Measurements from ENCODE around the gene EXOC6B.

The EXOC6B gene

DNA sequence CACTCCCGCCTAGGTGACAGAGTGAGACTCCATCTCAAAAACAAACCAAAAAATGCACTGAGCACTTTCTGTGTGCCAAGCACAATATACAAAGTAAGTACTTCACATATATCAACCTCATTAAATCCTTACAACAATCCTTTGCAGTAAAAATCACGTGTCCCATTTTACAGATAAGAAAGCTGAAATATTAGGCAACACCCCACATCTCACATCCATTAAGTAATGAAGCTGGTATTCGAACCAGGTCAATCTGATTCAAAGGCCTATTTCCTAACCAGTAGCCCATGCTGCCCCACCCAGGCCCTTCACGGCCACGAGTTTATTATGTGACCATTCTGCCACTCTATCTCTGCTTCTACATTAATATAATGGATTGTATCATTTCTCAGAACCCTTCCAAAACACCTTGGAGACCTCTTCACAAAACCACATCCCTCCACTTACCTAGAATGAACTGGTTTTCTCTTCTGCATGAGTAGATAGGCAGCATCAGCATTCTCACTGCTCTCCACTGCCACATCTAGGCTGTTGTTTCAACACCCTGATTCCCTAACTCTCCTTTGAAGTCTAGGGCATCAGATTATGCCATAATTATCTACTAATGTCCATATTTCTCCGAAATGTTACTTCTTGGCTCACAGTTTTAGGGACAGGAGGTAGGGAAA is 3.1 kb upstream of the EXOC6B start:
- DNase-seq = no peak

- no peak for DNase-seq
These were observed 2.3 kb upstream of the EXOC6B start for GRCh38 chr2:72827966-72828646.

DNA sequence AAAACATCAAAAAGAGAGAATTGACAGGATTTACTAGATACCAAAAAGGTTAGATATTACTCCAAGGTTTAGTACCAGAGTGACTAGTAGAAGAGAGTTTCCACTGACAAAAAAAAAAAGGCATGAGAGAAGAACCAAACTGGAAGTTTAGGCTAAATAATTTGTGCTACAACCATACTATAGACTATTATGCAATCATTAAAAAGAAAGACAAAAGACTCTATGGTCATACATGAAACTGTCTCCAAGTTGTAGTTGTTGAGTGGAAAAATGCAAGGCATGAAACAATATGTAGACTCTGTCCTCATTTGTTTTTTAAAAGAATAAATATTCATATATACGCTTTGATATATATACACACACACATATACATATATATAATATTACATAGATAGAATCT is 1.7 kb upstream of the EXOC6B start:
- no peak for DNase-seq

DNA sequence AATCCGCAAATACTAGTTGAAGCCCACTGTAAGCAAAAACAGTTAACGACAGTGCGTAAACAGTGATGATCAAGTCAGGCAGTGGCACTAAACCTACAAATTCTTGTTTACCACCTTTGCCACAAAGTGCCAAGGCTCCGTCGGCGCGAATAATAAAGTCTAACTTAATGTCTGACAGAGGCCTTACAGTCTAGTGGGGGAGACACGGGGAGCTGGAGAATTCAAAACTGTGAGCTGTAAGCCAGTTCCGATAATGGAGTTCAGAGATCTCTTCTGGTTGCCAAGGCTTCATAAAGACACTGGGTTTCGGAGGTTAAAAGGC is 284 bp upstream of the EXOC6B start:
- no peak for DNase-seq

DNA sequence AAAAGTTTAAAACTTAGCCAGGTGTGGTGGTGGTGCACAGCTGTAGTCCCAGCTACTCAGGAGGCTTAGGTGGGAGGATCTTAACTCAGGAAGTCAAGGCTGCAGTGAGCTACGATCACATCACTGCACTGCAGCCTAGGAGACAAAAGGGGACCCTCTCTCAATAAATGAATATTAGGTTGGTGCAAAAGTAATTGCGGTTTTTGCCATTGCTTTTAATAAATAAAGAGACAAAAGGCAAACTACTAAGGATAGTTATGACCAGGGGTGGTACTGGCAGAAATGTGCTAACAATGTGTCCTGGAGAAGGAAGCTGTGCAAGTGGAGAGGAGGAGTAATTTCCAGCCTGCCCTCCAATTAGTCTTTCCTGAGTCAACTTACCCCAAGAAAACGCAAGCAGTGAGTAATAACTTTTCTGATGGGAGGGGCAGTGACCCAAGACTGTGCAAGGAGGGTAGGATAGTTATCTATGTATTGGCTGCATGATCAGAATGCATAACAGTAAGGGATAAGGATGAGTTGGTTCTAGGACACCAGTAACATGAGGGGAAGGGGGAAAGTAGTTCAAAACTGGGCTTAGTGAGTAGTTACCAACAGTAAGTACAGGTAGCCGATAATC is 1.5 kb downstream of the EXOC6B start:
- DNase-seq = no peak

GRCh38 chr2:72822794-72823193 is 3.0 kb downstream of the EXOC6B start:
- no peak for DNase-seq

DNA sequence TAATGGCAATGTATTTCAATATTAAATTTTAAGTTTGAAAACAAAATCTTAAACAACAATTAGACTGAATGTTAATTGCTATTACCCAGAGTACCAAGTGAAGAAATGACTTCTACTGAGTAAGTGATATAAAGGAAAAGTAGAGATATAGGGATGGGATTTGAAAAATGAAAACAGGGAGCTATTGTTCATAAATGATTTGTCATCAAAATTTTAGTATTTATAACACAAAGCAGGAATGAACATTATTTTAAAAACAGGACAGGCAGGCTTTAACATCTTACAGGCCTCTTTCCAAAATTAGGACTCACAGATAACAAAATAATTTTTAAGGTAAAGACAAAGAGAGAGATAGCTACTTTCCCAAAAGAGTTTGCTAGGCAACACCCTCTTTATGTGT is 3.9 kb downstream of the EXOC6B start:
- no peak for DNase-seq

- no peak for DNase-seq
These were observed 4.7 kb downstream of the EXOC6B start for GRCh38 chr2:72821118-72821517.

- no peak for DNase-seq
These were observed 6.3 kb downstream of the EXOC6B start for GRCh38 chr2:72819501-72819900.

DNA sequence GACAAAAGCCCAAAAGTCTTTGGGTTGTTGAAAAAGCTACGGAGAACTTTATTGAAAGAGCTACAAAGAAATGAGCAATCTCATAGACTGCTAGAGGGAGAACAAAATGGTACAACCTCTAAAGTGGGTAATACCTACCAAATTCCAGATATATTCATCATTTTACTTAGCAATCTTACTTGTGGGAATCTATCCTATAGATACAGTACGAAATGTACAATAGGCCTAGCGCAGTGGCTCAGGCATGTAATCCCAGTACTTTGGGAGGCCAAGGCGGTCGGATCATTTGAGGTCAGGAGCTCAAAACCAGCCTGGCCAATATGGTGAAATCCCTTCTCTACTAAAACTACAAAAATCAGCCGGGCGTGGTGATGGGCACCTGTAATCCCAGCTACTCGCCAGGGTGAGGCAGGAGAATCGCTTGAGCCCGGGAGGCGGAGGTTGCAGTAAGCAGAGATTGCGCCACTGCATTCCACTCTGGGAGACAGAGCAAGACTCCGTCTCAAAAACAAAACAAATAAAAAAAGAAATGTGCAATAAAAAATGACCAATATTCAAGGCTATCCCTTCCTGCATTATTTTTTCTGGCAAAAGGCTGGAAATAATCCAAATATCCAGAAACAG is 10.1 kb downstream of the EXOC6B start:
- no peak for DNase-seq

DNA sequence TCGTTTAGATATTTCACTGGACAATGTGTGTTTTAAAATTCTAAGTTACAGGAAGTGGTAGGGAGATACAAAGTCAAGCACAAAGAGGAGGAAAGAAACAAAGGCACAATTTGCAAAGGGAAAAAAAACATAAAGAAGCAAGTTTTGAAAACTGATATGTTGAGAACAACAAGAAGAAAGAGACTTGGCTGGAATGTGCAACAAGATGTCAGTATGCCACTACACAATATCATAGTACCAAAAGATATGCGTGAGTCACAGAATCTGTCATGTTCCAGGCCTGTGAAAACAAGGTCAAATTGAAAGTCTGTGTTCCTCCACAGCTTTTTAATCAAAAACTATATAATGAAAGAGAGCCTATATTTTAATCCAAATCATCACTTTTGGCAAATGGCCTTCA is 12.0 kb downstream of the EXOC6B start:
- DNase-seq = no peak

DNA sequence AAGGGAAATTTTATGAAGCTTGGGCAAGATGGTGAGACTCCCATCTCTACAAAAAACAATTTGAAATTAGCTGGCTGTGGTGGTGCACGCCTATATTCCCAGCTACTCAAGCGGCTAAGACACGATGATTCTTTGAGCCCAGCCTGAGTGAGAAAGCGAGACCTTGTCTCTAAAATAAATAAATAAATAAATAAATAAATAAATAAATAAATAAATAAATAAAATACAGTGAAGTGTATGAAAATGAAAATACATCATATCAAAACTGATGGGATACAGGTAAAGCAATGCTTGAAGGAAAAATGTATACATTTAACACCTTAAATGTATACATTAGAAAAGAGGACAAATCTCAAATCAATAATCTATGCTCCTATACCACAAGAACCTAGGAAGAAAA is 15.7 kb downstream of the EXOC6B start:
- no peak for DNase-seq

DNA sequence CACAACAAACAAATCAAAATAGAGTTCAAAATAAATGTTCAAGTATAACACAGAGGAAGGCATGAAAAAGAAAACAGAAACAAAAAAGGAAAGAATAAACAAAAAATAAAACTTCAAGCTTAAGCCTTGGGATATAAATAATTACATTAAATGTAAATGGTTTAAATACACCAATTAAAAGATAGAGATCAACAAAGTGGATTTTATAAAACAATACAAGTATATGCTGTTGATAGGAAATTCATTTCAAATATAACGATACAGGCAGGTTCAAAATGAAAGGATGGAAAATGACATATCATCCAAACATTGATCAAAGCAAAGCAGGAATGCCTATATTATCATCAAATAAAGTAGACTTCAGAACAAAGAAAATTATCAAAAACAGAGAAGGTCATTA is 16.7 kb downstream of the EXOC6B start:
- DNase-seq = no peak

GRCh38 chr2:72806280-72806945 is 19.4 kb downstream of the EXOC6B start:
- no peak for DNase-seq

GRCh38 chr2:72803626-72804320 is 22.1 kb downstream of the EXOC6B start:
- DNase-seq = no peak

DNA sequence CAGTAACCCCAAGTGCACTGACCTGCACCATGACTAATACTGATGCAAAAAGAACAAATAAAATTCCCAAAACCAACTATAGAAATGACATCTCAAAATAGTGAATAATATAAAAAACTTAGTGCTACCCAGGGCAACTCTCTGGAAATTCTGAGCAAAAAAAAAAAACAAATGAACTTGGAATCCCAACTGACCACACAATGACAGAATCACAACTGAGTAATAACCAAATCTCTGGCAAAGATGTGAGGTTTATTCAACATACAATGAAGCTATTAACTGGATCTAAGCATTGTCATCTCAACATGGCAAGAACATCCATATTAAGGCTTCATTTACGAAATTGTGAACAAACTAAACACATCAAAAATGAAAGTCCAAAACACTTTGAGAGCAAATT is 22.7 kb downstream of the EXOC6B start:
- no peak for DNase-seq

DNA sequence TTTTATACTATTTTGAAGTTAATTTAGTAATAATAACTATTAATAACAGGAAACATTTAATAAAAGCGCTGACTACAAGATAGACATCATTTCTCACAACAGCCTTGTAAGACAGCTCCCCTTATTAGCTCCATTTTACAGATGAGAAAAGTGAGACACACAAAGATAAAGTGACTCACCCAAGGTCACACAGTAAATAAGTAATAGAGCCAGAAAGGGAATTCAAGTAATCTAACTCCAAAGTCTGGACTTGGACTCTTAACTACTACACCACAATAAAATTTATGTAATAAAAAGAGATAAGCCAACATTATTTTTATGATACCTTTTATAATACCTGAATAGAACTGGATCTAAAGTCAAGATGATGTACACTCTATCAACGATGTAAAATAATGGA is 25.3 kb downstream of the EXOC6B start:
- no peak for DNase-seq

DNA sequence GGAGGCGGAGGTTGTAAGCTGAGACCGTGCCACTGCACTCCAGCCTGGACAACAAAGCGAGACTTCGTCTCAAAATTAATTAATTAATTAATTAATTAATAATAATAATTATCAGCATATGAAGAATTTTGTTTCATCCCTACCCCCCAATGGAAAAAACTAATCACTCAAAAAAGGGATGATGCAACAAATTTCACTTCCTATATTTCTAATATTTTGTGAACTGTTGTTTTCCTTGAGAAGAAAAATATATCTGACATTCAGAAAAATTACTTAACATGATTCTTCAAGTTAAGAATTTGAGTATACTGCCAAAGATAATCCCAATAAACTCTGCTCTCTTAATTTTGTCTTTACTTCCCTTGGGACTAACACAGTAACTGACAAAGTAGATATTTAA is 28.1 kb downstream of the EXOC6B start:
- DNase-seq = no peak

- DNase-seq = no peak
These were observed 29.1 kb downstream of the EXOC6B start for GRCh38 chr2:72796766-72797165.

GRCh38 chr2:72794572-72794971 is 31.3 kb downstream of the EXOC6B start:
- DNase-seq = no peak

DNA sequence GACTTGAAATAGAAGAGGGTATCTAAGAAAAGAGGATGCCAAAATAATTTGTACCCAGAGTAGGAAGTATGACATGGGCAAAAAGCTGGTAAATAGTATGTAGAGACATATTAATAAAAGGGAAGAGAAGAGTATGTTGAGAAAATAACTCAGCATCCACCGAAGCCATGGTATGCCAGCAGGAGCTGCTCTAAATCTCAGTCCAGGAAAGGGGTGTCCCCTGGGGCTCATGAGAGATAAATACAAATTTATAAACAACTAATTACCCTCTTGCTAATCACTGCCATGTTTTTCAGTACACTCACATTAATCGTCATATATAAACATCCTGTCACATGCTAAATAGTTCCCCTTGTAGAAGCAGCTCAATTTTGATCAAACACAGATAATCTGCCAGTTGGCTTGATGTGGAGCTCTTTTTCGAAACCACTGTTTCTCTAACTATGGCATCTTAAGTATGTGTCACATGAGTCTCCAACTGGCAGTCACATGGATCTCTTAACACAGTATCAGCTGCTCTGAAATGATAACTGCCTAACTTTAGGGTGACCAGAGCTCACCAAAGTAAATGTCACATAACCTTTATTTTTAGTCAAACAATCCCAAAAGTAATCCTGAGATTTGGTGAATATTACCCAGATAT is 31.9 kb downstream of the EXOC6B start:
- DNase-seq = no peak

GRCh38 chr2:72789241-72789640 is 36.6 kb downstream of the EXOC6B start:
- DNase-seq = no peak

Measured in activated gamma-delta T cell (primary cell).